ENCODE measurements around the gene PDE6C.

PDE6C gene

DNA sequence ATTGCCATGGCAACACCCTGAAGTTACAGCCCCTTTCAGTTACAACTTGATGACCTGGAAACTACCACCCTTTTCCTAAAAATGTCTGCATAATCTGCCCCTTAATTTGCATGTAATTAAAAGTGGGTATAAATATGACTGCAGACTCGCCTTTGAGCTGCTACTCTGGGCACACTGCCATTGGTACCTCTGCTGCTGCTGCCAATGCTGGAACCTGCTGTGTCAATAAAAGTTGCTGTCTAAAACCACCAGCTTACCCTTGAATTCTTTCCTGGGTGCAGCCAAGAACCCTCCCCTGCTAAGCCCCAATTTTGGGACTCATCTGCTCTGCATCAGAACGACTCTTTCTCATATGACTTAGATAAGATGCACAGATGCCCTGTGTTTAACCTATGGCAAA is 100.3 kb downstream of the PDE6C start:
- TF ChIP-seq YY1 (IDR thresholded peaks at IDR 0.05; ENCODE audit: low read depth) (no peak), TCF12 (IDR thresholded peaks at IDR 0.05; ENCODE audit: low read depth) (no peak), ZBTB7A (IDR thresholded peaks at IDR 0.05; ENCODE audit: low read depth) (no peak), CEBPB (IDR thresholded peaks at IDR 0.05) (no peak), CREB1 (IDR thresholded peaks at IDR 0.05; ENCODE audit: low read depth) (no peak), FOXM1 (IDR thresholded peaks at IDR 0.05; ENCODE audit: borderline replicate concordance, low read depth) (no peak), RAD21 (IDR thresholded peaks at IDR 0.05; ENCODE audit: low read depth) (no peak), REST (IDR thresholded peaks at IDR 0.05; ENCODE audit: low read depth) (no peak), NFIC (IDR thresholded peaks at IDR 0.05) (no peak)

DNA sequence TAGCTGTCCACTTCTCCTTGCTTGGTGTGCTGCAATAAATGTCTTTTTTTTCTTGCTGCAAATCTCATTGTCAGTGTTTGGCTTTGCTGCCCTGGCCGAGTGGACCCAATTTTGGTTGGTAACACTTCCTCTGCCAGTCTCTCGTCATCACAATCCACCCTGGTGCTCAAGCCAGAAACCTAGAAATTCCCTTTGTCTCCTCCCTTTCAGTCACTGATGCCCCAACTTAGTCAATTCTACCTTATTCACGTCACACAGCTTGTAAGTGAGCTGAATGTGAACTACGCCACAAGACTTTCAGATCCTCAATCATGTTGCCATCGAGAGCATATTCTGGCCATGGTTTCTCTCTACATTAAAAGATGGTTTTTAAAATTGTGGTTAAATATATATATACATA is 103.0 kb downstream of the PDE6C start:
- TF ChIP-seq NFIC (IDR thresholded peaks at IDR 0.05): no peak
- TF ChIP-seq YY1 (IDR thresholded peaks at IDR 0.05; ENCODE audit: low read depth): no peak
- TF ChIP-seq RAD21 (IDR thresholded peaks at IDR 0.05; ENCODE audit: low read depth): no peak
- no peak for TF ChIP-seq TCF12 (IDR thresholded peaks at IDR 0.05; ENCODE audit: low read depth)
- TF ChIP-seq REST (IDR thresholded peaks at IDR 0.05; ENCODE audit: low read depth): no peak
- TF ChIP-seq CEBPB (IDR thresholded peaks at IDR 0.05): no peak
- no peak for TF ChIP-seq TAF1 (IDR thresholded peaks at IDR 0.05; ENCODE audit: low read depth)
- TF ChIP-seq, protein P1, sequence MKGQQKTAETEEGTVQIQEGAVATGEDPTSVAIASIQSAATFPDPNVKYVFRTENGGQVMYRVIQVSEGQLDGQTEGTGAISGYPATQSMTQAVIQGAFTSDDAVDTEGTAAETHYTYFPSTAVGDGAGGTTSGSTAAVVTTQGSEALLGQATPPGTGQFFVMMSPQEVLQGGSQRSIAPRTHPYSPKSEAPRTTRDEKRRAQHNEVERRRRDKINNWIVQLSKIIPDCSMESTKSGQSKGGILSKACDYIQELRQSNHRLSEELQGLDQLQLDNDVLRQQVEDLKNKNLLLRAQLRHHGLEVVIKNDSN (IDR thresholded peaks at IDR 0.05): no peak
- TF ChIP-seq EGR1 (IDR thresholded peaks at IDR 0.05): no peak
- TF ChIP-seq CREB1 (IDR thresholded peaks at IDR 0.05; ENCODE audit: low read depth): no peak
- TF ChIP-seq EP300 (IDR thresholded peaks at IDR 0.05; ENCODE audit: borderline replicate concordance): no peak
- TF ChIP-seq TEAD4 (IDR thresholded peaks at IDR 0.05): no peak
- no peak for TF ChIP-seq ZBTB7A (IDR thresholded peaks at IDR 0.05; ENCODE audit: low read depth)

Data from Ishikawa (cell line).